Activated CD4-positive, CD25-positive, alpha-beta regulatory T cell (primary cell): ENCODE measurements around the gene EPB41L4B.

Source experiments
- DNase-seq, 4 experiments: peaks; one replicate each; lab custom pipeline; 2025; lab: John Stamatoyannopoulos, UW

The EPB41L4B gene

GRCh38 chr9:109320331-109320741 lies 523 bp downstream of the EPB41L4B start:
- no peak for DNase-seq

- DNase-seq = no peak
These were observed 1.1 kb downstream of the EPB41L4B start for GRCh38 chr9:109319626-109320241.

- no peak for DNase-seq
These were observed 1.7 kb downstream of the EPB41L4B start for GRCh38 chr9:109319017-109319625.

- DNase-seq = no peak
These were observed 2.7 kb downstream of the EPB41L4B start for GRCh38 chr9:109317979-109318741.

GRCh38 chr9:109317311-109317978 lies 3.4 kb downstream of the EPB41L4B start:
- DNase-seq = no peak

GRCh38 chr9:109316207-109316640 lies 4.6 kb downstream of the EPB41L4B start:
- DNase-seq = no peak

GRCh38 chr9:109315480-109316206 lies 5.2 kb downstream of the EPB41L4B start:
- no peak for DNase-seq

- DNase-seq = no peak
These were observed 6.8 kb downstream of the EPB41L4B start for GRCh38 chr9:109314011-109314531.

GRCh38 chr9:109313351-109313750 lies 7.5 kb downstream of the EPB41L4B start:
- DNase-seq = no peak

GRCh38 chr9:109312783-109313182 lies 8.1 kb downstream of the EPB41L4B start:
- no peak for DNase-seq

GRCh38 chr9:109311731-109312130 lies 9.1 kb downstream of the EPB41L4B start:
- DNase-seq = no peak

GRCh38 chr9:109311286-109311685 lies 9.6 kb downstream of the EPB41L4B start:
- no peak for DNase-seq

- DNase-seq = no peak
These were observed 10.4 kb downstream of the EPB41L4B start for GRCh38 chr9:109310486-109310901.

- no peak for DNase-seq
These were observed 11.6 kb downstream of the EPB41L4B start for GRCh38 chr9:109309282-109309681.

- DNase-seq = no peak
These were observed 13.2 kb downstream of the EPB41L4B start for GRCh38 chr9:109307380-109308240.

- no peak for DNase-seq
These were observed 15.1 kb downstream of the EPB41L4B start for GRCh38 chr9:109305801-109306200.

GRCh38 chr9:109304347-109304746 lies 16.5 kb downstream of the EPB41L4B start:
- DNase-seq = no peak

GRCh38 chr9:109303900-109304299 lies 17.0 kb downstream of the EPB41L4B start:
- no peak for DNase-seq

- DNase-seq = no peak
These were observed 18.3 kb downstream of the EPB41L4B start for GRCh38 chr9:109302606-109303005.

GRCh38 chr9:109301012-109301411 lies 19.8 kb downstream of the EPB41L4B start:
- no peak for DNase-seq

- no peak for DNase-seq
These were observed 21.0 kb downstream of the EPB41L4B start for GRCh38 chr9:109299891-109300290.
